ENCODE measurements around the gene P2RY2.
"Not testable (repeated sequence)": the region's sequence is repeated elsewhere in the genome, so short reads cannot be mapped to it uniquely, and the experiment has no call there.

Gene P2RY2

GRCh38 chr11:73268671-73269271 lies 50.7 kb downstream of the P2RY2 start:
- Mint-ChIP-seq H3K27ac (no peak overlapping the region), H3K4me3 (no peak overlapping the region), H3K9me3 (no peaks in the 10 kb centered on the region), H3K36me3 (ENCODE audit: low read depth) (no peaks in the 10 kb centered on the region), H3K27me3 (ENCODE audit: low read depth) (peaks cover 37% of the 10 kb centered on the region), H3K4me1 (peaks cover 46% of the 10 kb centered on the region)
- no peak for TF ChIP-seq CTCF (IDR thresholded peaks at IDR 0.05; ENCODE audit: unreplicated experiment in 3 of 3)

- TF ChIP-seq CTCF (IDR thresholded peaks at IDR 0.05; ENCODE audit: unreplicated experiment in 3 of 3) = no peak
- H3K4me3 Mint-ChIP-seq = no peak overlapping the region
- peaks cover 36% of the 10 kb centered on the region for H3K27me3 Mint-ChIP-seq (ENCODE audit: low read depth)
- H3K27ac Mint-ChIP-seq = peak overlapping the region in 1 of 3 experiments; percentile 27
- H3K4me1 Mint-ChIP-seq = peaks cover 46% of the 10 kb centered on the region
- H3K9me3 Mint-ChIP-seq = no peaks in the 10 kb centered on the region
- H3K36me3 Mint-ChIP-seq (ENCODE audit: low read depth) = no peaks in the 10 kb centered on the region
These were observed 51.5 kb downstream of the P2RY2 start for GRCh38 chr11:73269459-73270015.

GRCh38 chr11:73270016-73270854 lies 52.2 kb downstream of the P2RY2 start:
- Mint-ChIP-seq H3K27me3 (ENCODE audit: low read depth) (peaks cover 32% of the 10 kb centered on the region), H3K27ac (peak overlapping the region in 1 of 3 experiments; percentile 27), H3K9me3 (no peaks in the 10 kb centered on the region), H3K4me3 (no peak overlapping the region), H3K4me1 (peaks cover 46% of the 10 kb centered on the region), H3K36me3 (ENCODE audit: low read depth) (no peaks in the 10 kb centered on the region)
- no peak for TF ChIP-seq CTCF (IDR thresholded peaks at IDR 0.05; ENCODE audit: unreplicated experiment in 3 of 3)

- peaks cover 31% of the 10 kb centered on the region for H3K27me3 Mint-ChIP-seq (ENCODE audit: low read depth)
- H3K36me3 Mint-ChIP-seq (ENCODE audit: low read depth) = no peaks in the 10 kb centered on the region
- no peak overlapping the region for H3K4me3 Mint-ChIP-seq
- H3K9me3 Mint-ChIP-seq = no peaks in the 10 kb centered on the region
- TF ChIP-seq CTCF (IDR thresholded peaks at IDR 0.05; ENCODE audit: unreplicated experiment in 3 of 3) = no peak
- H3K4me1 Mint-ChIP-seq = peaks cover 40% of the 10 kb centered on the region
- no peak overlapping the region for H3K27ac Mint-ChIP-seq
These were observed 52.9 kb downstream of the P2RY2 start for GRCh38 chr11:73270855-73271477.

GRCh38 chr11:73271478-73271865 lies 53.4 kb downstream of the P2RY2 start:
- H3K27me3 Mint-ChIP-seq (ENCODE audit: low read depth) = peaks cover 26% of the 10 kb centered on the region
- H3K36me3 Mint-ChIP-seq (ENCODE audit: low read depth); H3K9me3 Mint-ChIP-seq; H3K4me3 Mint-ChIP-seq; H3K27ac Mint-ChIP-seq: not testable (repeated sequence)
- H3K4me1 Mint-ChIP-seq = peaks cover 35% of the 10 kb centered on the region

GRCh38 chr11:73271936-73272679 lies 54.0 kb downstream of the P2RY2 start, which contains the start of gene P2RY6:
Gene P2RY6 (plus strand): TSS chr11:73272338. CDS start chr11:73296519, 24,181 bp downstream.
- H3K27ac Mint-ChIP-seq = no peak within 1 kb of the TSS
- H3K4me3 Mint-ChIP-seq = no peak within 1 kb of the TSS
- H3K27me3 Mint-ChIP-seq (ENCODE audit: low read depth) = peaks cover 23% of the 10 kb centered on the region
- H3K9me3 Mint-ChIP-seq = no peaks in the 10 kb centered on the region
- H3K4me1 Mint-ChIP-seq = peaks cover 29% of the 10 kb centered on the region
- H3K36me3 Mint-ChIP-seq (ENCODE audit: low read depth) = no peaks in the 10 kb centered on the region
- no peak for TF ChIP-seq CTCF (IDR thresholded peaks at IDR 0.05; ENCODE audit: unreplicated experiment in 3 of 3)

All from nephron (organoid).